MCF 10A (cell line): Measurements from ENCODE around the gene RNF220. TPM values are rescaled to one million over a fixed set of nuclear protein-coding genes. Genes with fewer than 3 reads are reported as not detected.
"Not testable (repeated sequence)": the region's sequence is repeated elsewhere in the genome, so short reads cannot be mapped to it uniquely, and the experiment has no call there.

Experiments used
- BruUV-seq: library from RNA; stranded (reverse); fragments of 400-500 nt; replicated peaks from 2 replicates; lab custom pipeline; 2021; lab: Mats Ljungman, UMichigan
- CTCF ChIA-PET: fragments of 300-600 bp; sonication (Branson Sonifier 250); formaldehyde crosslinking; extraction: SDS; loops from one replicate; lab custom pipeline; 2021; ENCODE audit warnings: antibody characterized with exemption, inconsistent platforms; lab: Yijun Ruan, JAX
- POLR2A ChIA-PET: fragments of 300-600, 350-650 bp; sonication (Branson Sonifier 250); formaldehyde crosslinking; extraction: SDS; loops from one replicate; lab custom pipeline; 2020; ENCODE audit warnings: antibody characterized with exemption, inconsistent platforms; lab: Yijun Ruan, JAX
- DNase-seq: peaks from one replicate; pipeline ENCODE4 v3.0.0-alpha.2; 2018; ENCODE audit not compliant: unreplicated experiment
- H3K27ac Mint-ChIP-seq: one replicate; pipeline ENCODE4 v1.8.0; 2022; ENCODE audit warnings: mild to moderate bottlenecking, low read depth, mixed read lengths; ENCODE audit not compliant: unreplicated experiment
- H3K27me3 Mint-ChIP-seq: one replicate; pipeline ENCODE4 v1.8.0; 2022; ENCODE audit warnings: mixed read lengths; ENCODE audit not compliant: insufficient read depth, unreplicated experiment
- H3K36me3 Mint-ChIP-seq: one replicate; pipeline ENCODE4 v1.8.0; 2022; ENCODE audit warnings: mild to moderate bottlenecking, moderate library complexity, mixed read lengths; ENCODE audit not compliant: insufficient read depth, unreplicated experiment
- H3K4me1 Mint-ChIP-seq: one replicate; pipeline ENCODE4 v1.8.0; 2022; ENCODE audit warnings: mixed read lengths; ENCODE audit not compliant: insufficient read depth, unreplicated experiment
- H3K4me3 Mint-ChIP-seq: one replicate; pipeline ENCODE4 v1.8.0; 2022; ENCODE audit warnings: mild to moderate bottlenecking, moderate library complexity, mixed read lengths; ENCODE audit not compliant: unreplicated experiment
- H3K9me3 Mint-ChIP-seq: one replicate; pipeline ENCODE4 v1.8.0; 2022; ENCODE audit warnings: mixed read lengths; ENCODE audit not compliant: unreplicated experiment
- intact Hi-C: fragments of 100-400 bp; cut with micrococcal nuclease; formaldehyde crosslinking; loops from 2 replicates; pipeline ENCODE4 v1.14.1; 2022
- total RNA-seq: library from RNA; stranded (reverse); gene quantifications from 2 replicates; pipeline ENCODE4 v1.2.3, GENCODE V29; 2022
- TF ChIP-seq, protein P1 (sequence below): fragments of 200-600 bp; IDR thresholded peaks from one replicate; pipeline ENCODE4 v1.8.0; 2022; ENCODE audit warnings: antibody characterized with exemption, mild to moderate bottlenecking; ENCODE audit not compliant: unreplicated experiment

RNF220 gene
- total RNA-seq, 1 experiment from 2014 or later: 67.1 TPM

DNA sequence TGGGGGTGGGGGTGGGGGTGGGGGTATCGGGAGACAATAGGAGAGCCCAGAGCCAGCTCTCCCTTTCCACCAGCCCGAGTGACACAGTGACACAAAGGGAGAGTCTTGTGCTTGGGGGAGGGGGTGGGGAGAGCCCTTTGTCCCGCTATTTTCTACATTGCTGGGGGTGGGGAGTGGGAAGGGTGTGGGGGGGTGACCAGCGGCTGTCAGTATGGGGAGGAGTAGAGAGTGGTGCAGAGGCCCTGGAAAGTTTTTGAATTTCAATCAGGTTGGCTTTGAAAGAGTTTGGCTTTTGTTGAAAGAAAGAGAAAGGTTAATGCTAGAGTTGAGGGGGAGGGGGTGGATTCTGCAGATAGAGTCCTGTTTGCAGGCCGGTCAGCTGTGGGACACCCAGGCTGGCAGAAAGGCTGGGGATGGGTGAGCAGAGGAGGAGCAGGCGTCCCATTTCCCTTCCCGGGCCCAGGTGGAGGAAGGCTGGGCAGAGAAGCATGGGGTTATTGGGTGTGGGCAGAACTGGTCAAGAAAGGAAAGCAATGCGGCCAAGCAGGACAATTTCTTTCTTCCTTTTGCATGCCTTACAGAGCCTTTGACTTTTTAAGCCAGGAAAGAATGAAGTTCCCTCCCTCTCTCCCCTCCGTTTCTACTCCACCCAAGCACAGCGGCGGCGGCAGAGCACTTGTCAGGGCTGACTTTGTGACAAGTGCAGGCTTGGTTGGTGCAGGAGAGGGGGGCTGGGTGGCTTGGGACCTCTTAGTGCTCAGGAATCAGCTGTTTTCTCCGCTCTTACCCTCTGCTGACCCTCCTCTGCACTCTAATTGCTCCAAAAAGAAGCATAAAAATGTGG is 96.2 kb downstream of the RNF220 start:
- Mint-ChIP-seq H3K27me3 (no peaks in the 10 kb centered on the region), H3K36me3 (no peaks in the 10 kb centered on the region), H3K9me3 (no peaks in the 10 kb centered on the region), H3K4me3 (no peak overlapping the region), H3K27ac (no peak overlapping the region), H3K4me1 (peaks cover 5% of the 10 kb centered on the region)
- ChIA-PET CTCF (interaction anchor here (0.6 to 1.1 kb wide), 3 partner anchors 11 to 62 kb away, joined by 3 to 5 read pairs (median 5); no protein-coding TSS in a partner anchor), POLR2A (interaction anchor here (0.5 to 0.6 kb wide), 2 partner anchors 11 to 337 kb away, joined by 3 read pairs; no protein-coding TSS in a partner anchor)
- intact Hi-C loops: no loop called here
- BruUV-seq: no TSS peak
- DNase-seq: no peak
- TF ChIP-seq, protein P1, sequence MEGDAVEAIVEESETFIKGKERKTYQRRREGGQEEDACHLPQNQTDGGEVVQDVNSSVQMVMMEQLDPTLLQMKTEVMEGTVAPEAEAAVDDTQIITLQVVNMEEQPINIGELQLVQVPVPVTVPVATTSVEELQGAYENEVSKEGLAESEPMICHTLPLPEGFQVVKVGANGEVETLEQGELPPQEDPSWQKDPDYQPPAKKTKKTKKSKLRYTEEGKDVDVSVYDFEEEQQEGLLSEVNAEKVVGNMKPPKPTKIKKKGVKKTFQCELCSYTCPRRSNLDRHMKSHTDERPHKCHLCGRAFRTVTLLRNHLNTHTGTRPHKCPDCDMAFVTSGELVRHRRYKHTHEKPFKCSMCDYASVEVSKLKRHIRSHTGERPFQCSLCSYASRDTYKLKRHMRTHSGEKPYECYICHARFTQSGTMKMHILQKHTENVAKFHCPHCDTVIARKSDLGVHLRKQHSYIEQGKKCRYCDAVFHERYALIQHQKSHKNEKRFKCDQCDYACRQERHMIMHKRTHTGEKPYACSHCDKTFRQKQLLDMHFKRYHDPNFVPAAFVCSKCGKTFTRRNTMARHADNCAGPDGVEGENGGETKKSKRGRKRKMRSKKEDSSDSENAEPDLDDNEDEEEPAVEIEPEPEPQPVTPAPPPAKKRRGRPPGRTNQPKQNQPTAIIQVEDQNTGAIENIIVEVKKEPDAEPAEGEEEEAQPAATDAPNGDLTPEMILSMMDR: no peak

DNA sequence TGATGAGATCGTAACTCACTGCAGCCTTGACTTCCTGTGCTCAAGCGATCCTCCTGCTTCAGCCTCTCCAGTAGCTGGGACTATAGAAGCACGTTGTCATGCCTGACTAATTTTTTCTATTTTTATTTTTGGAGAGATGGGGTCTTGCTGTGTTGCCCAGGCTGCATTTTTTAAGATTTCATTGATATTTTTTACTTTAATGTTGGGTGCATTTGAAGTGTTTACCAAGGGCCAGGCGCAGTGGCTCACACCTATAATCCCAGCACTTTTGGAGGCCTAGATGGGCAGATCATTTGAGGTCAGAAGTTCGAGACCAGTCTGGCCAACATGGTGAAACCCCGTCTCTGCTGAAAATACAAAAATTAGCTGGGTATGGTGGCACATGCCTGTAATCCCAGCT is 97.8 kb downstream of the RNF220 start:
- H3K9me3 Mint-ChIP-seq, POLR2A ChIA-PET, H3K4me1 Mint-ChIP-seq, H3K27ac Mint-ChIP-seq, BruUV-seq, H3K4me3 Mint-ChIP-seq, intact Hi-C loops, DNase-seq, H3K27me3 Mint-ChIP-seq, H3K36me3 Mint-ChIP-seq: not testable (repeated sequence)
- CTCF ChIA-PET: interaction anchor here (0.8 kb wide), 1 partner anchor 51 kb away, joined by 3 read pairs; no protein-coding TSS in a partner anchor

DNA sequence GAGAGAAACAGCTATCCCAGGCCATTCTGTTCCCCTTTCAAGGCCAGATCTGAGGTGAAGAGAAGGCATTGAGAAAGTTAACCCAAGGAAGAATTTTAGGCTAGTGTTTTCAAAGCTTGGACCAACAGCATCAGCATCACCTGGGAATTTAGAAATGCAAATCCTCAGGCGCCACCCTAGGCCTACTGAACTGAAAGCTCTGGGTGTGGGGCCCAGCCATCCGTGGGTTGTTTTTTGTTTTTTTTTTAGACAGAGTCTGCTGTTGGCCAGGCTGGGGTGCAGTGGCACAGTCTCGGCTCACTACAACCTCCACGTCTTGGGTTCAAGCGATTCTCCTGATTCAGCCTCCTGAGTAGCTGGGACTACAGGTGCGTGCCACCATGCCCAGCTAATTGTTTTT is 98.6 kb downstream of the RNF220 start:
- DNase-seq: no peak
- Mint-ChIP-seq H3K4me3 (no peak overlapping the region), H3K27ac (no peak overlapping the region), H3K4me1 (peaks cover 5% of the 10 kb centered on the region), H3K27me3 (no peaks in the 10 kb centered on the region), H3K9me3 (no peaks in the 10 kb centered on the region), H3K36me3 (no peaks in the 10 kb centered on the region)
- BruUV-seq: no TSS peak
- intact Hi-C loops: no loop called here
- TF ChIP-seq, protein P1: no peak
- CTCF ChIA-PET: interaction anchor here (0.8 kb wide), 2 partner anchors 23 to 68 kb away, joined by 3 read pairs; no protein-coding TSS in a partner anchor
- POLR2A ChIA-PET: no interaction called here

DNA sequence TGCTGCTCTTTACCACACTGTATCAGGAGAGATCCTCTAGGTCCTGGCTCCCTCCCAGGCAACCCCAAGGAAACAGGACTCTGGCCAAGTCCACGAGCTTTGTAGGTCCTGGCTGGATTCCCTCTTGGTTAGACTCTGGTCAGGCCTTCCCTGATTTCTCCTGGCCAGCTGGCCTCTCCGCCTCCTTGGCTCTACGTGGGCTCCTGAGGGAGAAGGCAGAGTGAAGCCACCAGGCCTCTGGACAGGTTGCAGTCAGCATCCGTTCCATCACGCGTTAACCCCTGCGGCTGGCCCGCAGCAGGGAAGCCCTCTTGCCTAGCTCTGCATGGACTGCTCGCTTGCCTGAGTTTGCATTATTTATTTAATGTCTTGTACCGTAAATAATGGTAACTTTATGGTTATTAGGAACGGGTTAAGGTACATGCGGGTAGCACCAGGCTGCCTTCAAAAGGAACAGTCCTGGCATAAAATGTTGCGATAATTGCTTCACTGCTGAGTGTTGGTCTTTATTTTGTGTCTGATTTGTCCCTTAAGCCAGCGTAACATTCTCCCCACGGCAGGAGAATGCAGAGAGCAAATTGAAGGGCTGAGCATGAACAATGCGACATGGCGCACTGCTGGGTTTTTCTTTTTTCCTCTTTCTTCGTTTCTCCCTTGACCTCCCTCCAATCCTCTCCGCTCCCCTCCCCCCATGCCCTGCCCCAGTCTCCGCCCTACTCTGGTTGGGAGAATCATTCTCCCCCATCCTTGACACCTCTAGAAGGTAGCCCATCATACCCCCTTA is 100.3 kb downstream of the RNF220 start:
- TF ChIP-seq, protein P1: no peak
- Mint-ChIP-seq H3K27me3 (no peaks in the 10 kb centered on the region), H3K4me1 (peaks cover 5% of the 10 kb centered on the region), H3K36me3 (no peaks in the 10 kb centered on the region), H3K4me3 (no peak overlapping the region), H3K27ac (no peak overlapping the region), H3K9me3 (no peaks in the 10 kb centered on the region)
- DNase-seq: no peak
- ChIA-PET CTCF (interaction anchor here (0.7 to 1.0 kb wide), 3 partner anchors 128 to 301 kb away, joined by 3 read pairs; no protein-coding TSS in a partner anchor), POLR2A (no interaction called here)
- BruUV-seq: no TSS peak
- intact Hi-C loops: no loop called here
